Panc1 (cell line): Measurements from ENCODE around the gene ELMO1. TPM values are rescaled to one million over a fixed set of nuclear protein-coding genes. Genes with fewer than 3 reads are reported as not detected.

Experiments used
- ATAC-seq: fragments of 200-7000 bp; cut with Tn5 transposase; 2 replicates; pipeline ENCODE4 v1.9.1; 2020; ENCODE audit warnings: mild to moderate bottlenecking, moderate library complexity
- BruUV-seq: library from RNA; stranded (reverse); fragments of 400-500 nt; replicated peaks from 2 replicates; lab custom pipeline; 2021; lab: Mats Ljungman, UMichigan
- CTCF ChIA-PET: fragments of 300-600 bp; sonication (Branson Sonifier 250); formaldehyde crosslinking; loops from one replicate; lab custom pipeline; 2022; ENCODE audit warnings: antibody characterized with exemption; lab: Charles Lee
- POLR2A ChIA-PET: fragments of 300-600 bp; sonication (Branson Sonifier 250); formaldehyde crosslinking; loops from one replicate; lab custom pipeline; 2022; ENCODE audit warnings: antibody characterized with exemption; lab: Charles Lee
- DNase-seq: peaks from one replicate; pipeline ENCODE4 v3.0.0-alpha.2; 2010; ENCODE audit warnings: low read depth, low spot score
- H3K27ac ChIP-seq: 2 replicates; pipeline ENCODE4 v1.5.1; 2011; ENCODE audit warnings: mild to moderate bottlenecking, low read length, inconsistent platforms
- H3K27me3 ChIP-seq: fragments of 200-500 bp; sonication (Bioruptor generic); 2 replicates; pipeline ENCODE4 v1.6.0; 2014; ENCODE audit warnings: low read length, inconsistent platforms; ENCODE audit not compliant: control insufficient read depth, insufficient read depth
- H3K36me3 ChIP-seq: fragments of 200-500 bp; sonication (Bioruptor generic); 2 replicates; pipeline ENCODE4 v1.5.1; 2014; ENCODE audit warnings: inconsistent platforms, mild to moderate bottlenecking, low read length, moderate library complexity; ENCODE audit not compliant: control insufficient read depth, insufficient read depth
- H3K4me1 ChIP-seq: 2 replicates; pipeline ENCODE4 v1.5.1; 2011; ENCODE audit warnings: inconsistent platforms, mild to moderate bottlenecking, low read length, moderate library complexity; ENCODE audit not compliant: control insufficient read depth, insufficient read depth
- H3K4me3 ChIP-seq, 2 experiments: 2 replicates each; pipeline ENCODE4 v1.5.1; 2011 to 2012; ENCODE audit warnings: low read depth in 2 of 2, low read length in 2 of 2, mild to moderate bottlenecking in 2 of 2, inconsistent platforms in 1 of 2, moderate library complexity in 1 of 2
- H3K9me3 ChIP-seq: fragments of 200-500 bp; sonication (Bioruptor generic); 2 replicates; pipeline ENCODE4 v1.5.1; 2014; ENCODE audit warnings: low read depth, mild to moderate bottlenecking, inconsistent platforms, low read length, moderate library complexity; ENCODE audit not compliant: control insufficient read depth, insufficient read depth
- CTCF ChIP-seq: fragments of 450-650 bp; IDR thresholded peaks from 2 replicates; pipeline ENCODE4 v1.5.1; 2017; ENCODE audit warnings: mild to moderate bottlenecking
- POLR2AphosphoS5 ChIP-seq: IDR thresholded peaks from 2 replicates; pipeline ENCODE4 v1.6.1; 2012; ENCODE audit warnings: mild to moderate bottlenecking, low read depth, low read length, moderate library complexity
- REST ChIP-seq, 2 experiments: IDR thresholded peaks; 2 replicates each; pipeline ENCODE4 v1.6.1; 2011 to 2012; ENCODE audit warnings: low read depth in 2 of 2, control low read depth in 1 of 2, low read length in 1 of 2, mild to moderate bottlenecking in 1 of 2, moderate library complexity in 1 of 2; ENCODE audit not compliant: insufficient read depth in 1 of 2
- SIN3A ChIP-seq: IDR thresholded peaks from 2 replicates; pipeline ENCODE4 v1.6.1; 2012; ENCODE audit warnings: low read depth, mild to moderate bottlenecking, low read length, moderate library complexity, borderline replicate concordance; ENCODE audit not compliant: insufficient read depth
- TCF7L2 ChIP-seq: IDR thresholded peaks from 2 replicates; pipeline ENCODE4 v1.6.1; 2011; ENCODE audit warnings: mild to moderate bottlenecking, low read depth, low read length, inconsistent platforms
- in situ Hi-C: cut with HindIII; loops from 2 replicates; pipeline ENCODE4 v1.10.0; 2016; ENCODE audit warnings: low sequenced_read_pairs, low pct_unique_long_range_greater_than_20kb
- intact Hi-C: fragments of 100-400 bp; cut with micrococcal nuclease; formaldehyde crosslinking; loops from one replicate; pipeline ENCODE4 v1.10.0; 2022; ENCODE audit not compliant: unreplicated experiment
- total RNA-seq: library from RNA; stranded (reverse); gene quantifications from one replicate; pipeline ENCODE4 v1.2.1, GENCODE V29; 2021; ENCODE audit not compliant: unreplicated experiment

Gene ELMO1
- total RNA-seq, 1 experiment from 2014 or later: 0.80 TPM

GRCh38 chr7:37104822-37105518 lies 343.7 kb downstream of the ELMO1 start:
- no peaks in the 10 kb centered on the region for H3K9me3 ChIP-seq
- no peak overlapping the region for H3K4me3 ChIP-seq
- ATAC-seq (no peak), DNase-seq (no peak)
- CTCF ChIA-PET: no interaction called here
- H3K4me1 ChIP-seq: no peaks in the 10 kb centered on the region
- in situ Hi-C loops (no loop called here), intact Hi-C loops (no loop called here)
- H3K36me3 ChIP-seq: no peaks in the 10 kb centered on the region
- POLR2A ChIA-PET: no interaction called here
- no TSS peak for BruUV-seq
- no peaks in the 10 kb centered on the region for H3K27me3 ChIP-seq
- TF ChIP-seq TCF7L2 (no peak), REST (IDR thresholded peaks at IDR 0.05; ENCODE audit: insufficient read depth in 1 of 2, low read depth in 2 of 2, low read length in 1 of 2) (no peak)
- H3K27ac ChIP-seq: no peak overlapping the region

GRCh38 chr7:37102518-37103137 lies 346.0 kb downstream of the ELMO1 start:
- Histone ChIP-seq H3K9me3 (no peaks in the 10 kb centered on the region), H3K4me1 (no peaks in the 10 kb centered on the region), H3K27ac (no peak overlapping the region), H3K36me3 (no peaks in the 10 kb centered on the region), H3K4me3 (no peak overlapping the region), H3K27me3 (no peaks in the 10 kb centered on the region)
- POLR2A ChIA-PET: no interaction called here
- CTCF ChIA-PET: no interaction called here
- intact Hi-C loops: no loop called here
- BruUV-seq: no TSS peak
- in situ Hi-C loops: no loop called here
- TF ChIP-seq SIN3A (no peak), REST (IDR thresholded peaks at IDR 0.05; ENCODE audit: insufficient read depth in 1 of 2, low read depth in 2 of 2, low read length in 1 of 2) (no peak), TCF7L2 (no peak), CTCF (no peak), POLR2AphosphoS5 (no peak)
- DNase-seq (no peak), ATAC-seq (no peak)
